ENCODE results near the gene RTP1. TPM values are rescaled to one million over a fixed set of nuclear protein-coding genes. Genes with fewer than 3 reads are reported as not detected.

RTP1 gene
- total RNA-seq, 1 experiment from 2014 or later: not detected

GRCh38 chr3:187212705-187213104 lies 15.4 kb downstream of the RTP1 start:
- Histone ChIP-seq H2AFZ (no peak overlapping the region), H4K20me1 (ENCODE audit: insufficient read depth) (no peaks in the 10 kb centered on the region), H3K27me3 (ENCODE audit: insufficient read depth, low read depth) (no peaks in the 10 kb centered on the region), H3K36me3 (ENCODE audit: low read depth) (no peaks in the 10 kb centered on the region), H3K9me2 (ENCODE audit: insufficient read depth) (no peaks in the 10 kb centered on the region), H3K9me3 (ENCODE audit: insufficient read depth, low read depth) (peaks cover 10% of the 10 kb centered on the region), H3K27ac (no peak overlapping the region), H3K79me2 (ENCODE audit: low read depth) (no peaks in the 10 kb centered on the region), H3F3A (ENCODE audit: insufficient read depth, low read depth) (peaks cover 16% of the 10 kb centered on the region), H3K4me2 (no peak overlapping the region), H3K4me1 (replicated peaks; ENCODE audit: insufficient read depth) (peaks cover 24% of the 10 kb centered on the region), H3K4me3 (no peak overlapping the region)
- intact Hi-C loops (cut with micrococcal nuclease; ENCODE audit: unreplicated experiment): loop anchor here (2.0 kb wide), 1 partner anchor 26 kb away; no protein-coding TSS in a partner anchor
- no TSS peak for BruUV-seq (replicated peaks)
- CTCF ChIA-PET: interaction anchor here (0.6 kb wide), 1 partner anchor 48 kb away, joined by 13 read pairs; no protein-coding TSS in a partner anchor
- no peak for DNase-seq
- POLR2A ChIA-PET (ENCODE audit: unreplicated experiment): interaction anchor here (0.7 to 0.9 kb wide), 2 partner anchors 26 to 63 kb away, joined by 3 to 5 read pairs; no protein-coding TSS in a partner anchor
- TF ChIP-seq CTCF (conservative IDR thresholded peaks at IDR 0.05): no peak
- TF ChIP-seq EZH2 (IDR thresholded peaks at IDR 0.05; ENCODE audit: low read depth): no peak

GRCh38 chr3:187213616-187214015 lies 16.3 kb downstream of the RTP1 start:
- Histone ChIP-seq H2AFZ (no peak overlapping the region), H3K36me3 (ENCODE audit: low read depth) (no peaks in the 10 kb centered on the region), H3K79me2 (ENCODE audit: low read depth) (no peaks in the 10 kb centered on the region), H3F3A (ENCODE audit: insufficient read depth, low read depth) (peaks cover 7% of the 10 kb centered on the region), H3K9me3 (ENCODE audit: insufficient read depth, low read depth) (0 out of 2 replicates have a peak, but pooled peaks cover 7% of the 10 kb centered on the region), H3K4me3 (no peak overlapping the region), H3K4me1 (replicated peaks; ENCODE audit: insufficient read depth) (peaks cover 19% of the 10 kb centered on the region), H3K4me2 (no peak overlapping the region), H4K20me1 (ENCODE audit: insufficient read depth) (no peaks in the 10 kb centered on the region), H3K27ac (no peak overlapping the region), H3K9me2 (ENCODE audit: insufficient read depth) (no peaks in the 10 kb centered on the region), H3K27me3 (ENCODE audit: insufficient read depth, low read depth) (no peaks in the 10 kb centered on the region)
- DNase-seq: no peak
- BruUV-seq (replicated peaks): no TSS peak
- ChIA-PET POLR2A (ENCODE audit: unreplicated experiment) (no interaction called here), CTCF (no interaction called here)
- intact Hi-C loops (cut with micrococcal nuclease; ENCODE audit: unreplicated experiment): loop anchor here (2.0 kb wide), 1 partner anchor 27 kb away; no protein-coding TSS in a partner anchor
- no peak for TF ChIP-seq EZH2 (IDR thresholded peaks at IDR 0.05; ENCODE audit: low read depth)
- TF ChIP-seq CTCF (conservative IDR thresholded peaks at IDR 0.05): no peak

- H3K4me3 ChIP-seq: no peak overlapping the region
- TF ChIP-seq EZH2 (IDR thresholded peaks at IDR 0.05; ENCODE audit: low read depth) (no peak), CTCF (conservative IDR thresholded peaks at IDR 0.05) (no peak)
- H3K79me2 ChIP-seq (ENCODE audit: low read depth): no peaks in the 10 kb centered on the region
- BruUV-seq (replicated peaks): no TSS peak
- H3K36me3 ChIP-seq (ENCODE audit: low read depth): no peaks in the 10 kb centered on the region
- intact Hi-C loops (cut with micrococcal nuclease; ENCODE audit: unreplicated experiment): no loop called here
- POLR2A ChIA-PET (ENCODE audit: unreplicated experiment): no interaction called here
- no peak overlapping the region for H2AFZ ChIP-seq
- no peaks in the 10 kb centered on the region for H3K9me3 ChIP-seq (ENCODE audit: insufficient read depth, low read depth)
- no peak overlapping the region for H3K27ac ChIP-seq
- no peaks in the 10 kb centered on the region for H3K27me3 ChIP-seq (ENCODE audit: insufficient read depth, low read depth)
- no peaks in the 10 kb centered on the region for H4K20me1 ChIP-seq (ENCODE audit: insufficient read depth)
- CTCF ChIA-PET: interaction anchor here (0.6 kb wide), 1 partner anchor 375 kb away, joined by 4 read pairs; no protein-coding TSS in a partner anchor
- H3K4me2 ChIP-seq: no peak overlapping the region
- peaks cover 12% of the 10 kb centered on the region; the same call in 1 of the 2 replicates for H3K4me1 ChIP-seq (replicated peaks; ENCODE audit: insufficient read depth)
- no peaks in the 10 kb centered on the region for H3F3A ChIP-seq (ENCODE audit: insufficient read depth, low read depth)
- no peak for DNase-seq
- no peaks in the 10 kb centered on the region for H3K9me2 ChIP-seq (ENCODE audit: insufficient read depth)
These were observed 18.2 kb downstream of the RTP1 start for GRCh38 chr3:187215460-187215859.
